Stimulated activated CD4-positive, alpha-beta T cell treated with anti-CD3 and anti-CD28 coated beads, Interleukin-2, amount 100 ng/mL, for 24 hours (primary cell): ENCODE results near the gene TMEM273.

Source experiments
- DNase-seq, 2 donors: peaks; one replicate each; pipeline ENCODE4 v3.0.0-alpha.2; 2020

TMEM273 gene

DNA sequence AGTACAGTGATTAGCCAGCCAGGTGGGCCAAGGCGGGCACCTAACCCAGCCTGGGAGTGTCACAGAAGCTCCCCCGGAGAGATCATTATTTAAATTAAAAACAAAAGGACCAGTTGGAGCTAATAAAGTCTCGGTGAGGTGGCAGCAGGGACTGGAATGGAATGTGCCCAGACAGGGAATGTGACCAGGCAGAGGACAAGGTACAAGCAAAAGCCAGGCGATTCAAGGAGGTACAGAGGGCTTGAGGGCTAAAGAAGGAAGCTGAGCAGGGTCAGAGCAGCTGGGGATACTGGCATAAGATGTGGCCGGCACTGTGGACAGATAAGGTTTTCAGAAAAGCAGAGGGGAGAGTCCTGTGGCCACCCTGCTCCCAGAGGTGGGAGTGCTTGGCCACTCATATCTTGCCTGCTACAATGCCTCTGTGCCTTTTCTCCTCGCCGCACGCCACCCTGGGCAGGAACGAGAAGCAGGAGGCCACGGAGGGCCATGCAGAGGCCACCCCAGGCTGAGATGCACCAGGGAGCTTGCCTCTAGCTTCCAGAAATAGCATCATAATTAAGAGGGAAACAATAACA lies 13.2 kb downstream of the TMEM273 start:
- DNase-seq: no peak

DNA sequence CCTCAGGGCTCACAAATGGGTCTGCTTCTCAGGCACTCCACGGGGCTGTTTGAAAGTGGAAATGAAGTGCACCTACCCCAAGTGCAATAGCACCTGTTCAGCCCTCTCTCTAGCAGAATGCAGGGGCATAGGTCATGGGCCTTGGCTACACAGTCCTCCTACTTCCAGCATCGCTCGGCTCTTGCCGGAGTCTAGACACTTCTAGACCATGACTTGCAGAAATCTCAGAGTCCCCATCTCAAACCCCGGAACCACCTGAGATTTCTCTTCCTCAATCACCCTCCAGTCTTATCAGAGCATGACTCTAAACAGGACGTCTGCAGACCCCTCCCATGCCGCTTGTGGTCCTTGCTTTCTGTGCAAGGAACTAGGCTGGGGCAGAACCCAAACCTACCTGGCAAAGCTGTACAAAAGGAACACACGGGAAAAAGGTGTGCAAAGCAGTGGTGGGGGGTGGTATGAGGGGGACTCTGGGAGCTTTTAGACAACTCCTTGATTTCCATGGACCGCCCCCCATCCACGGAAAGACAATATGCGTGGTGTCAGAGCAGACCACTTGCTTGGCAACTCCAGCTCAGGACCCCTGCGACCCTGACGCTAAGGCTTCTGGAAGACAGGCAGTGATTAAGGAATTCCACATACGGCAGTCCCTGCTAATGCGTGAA lies 13.8 kb downstream of the TMEM273 start:
- no peak for DNase-seq

DNA sequence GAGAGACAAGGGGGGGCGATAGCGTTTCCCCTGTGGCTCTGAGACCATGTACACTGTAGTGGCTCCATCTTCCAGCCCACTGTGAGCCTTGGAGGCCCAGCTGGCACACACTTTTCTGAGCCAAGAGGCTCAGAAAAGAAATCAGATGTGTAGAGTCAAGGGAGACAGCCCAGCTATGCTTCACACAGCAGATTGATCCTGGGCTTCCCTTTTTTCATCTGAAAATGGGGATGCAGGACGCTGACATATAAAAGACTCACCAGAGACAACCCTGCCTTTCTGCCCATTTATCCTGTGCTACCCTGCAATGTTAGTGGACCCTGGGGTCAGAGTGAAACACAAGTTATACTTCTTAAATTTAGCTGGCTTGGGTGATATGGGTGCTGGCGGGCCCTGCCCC lies 14.3 kb downstream of the TMEM273 start:
- DNase-seq: no peak

DNA sequence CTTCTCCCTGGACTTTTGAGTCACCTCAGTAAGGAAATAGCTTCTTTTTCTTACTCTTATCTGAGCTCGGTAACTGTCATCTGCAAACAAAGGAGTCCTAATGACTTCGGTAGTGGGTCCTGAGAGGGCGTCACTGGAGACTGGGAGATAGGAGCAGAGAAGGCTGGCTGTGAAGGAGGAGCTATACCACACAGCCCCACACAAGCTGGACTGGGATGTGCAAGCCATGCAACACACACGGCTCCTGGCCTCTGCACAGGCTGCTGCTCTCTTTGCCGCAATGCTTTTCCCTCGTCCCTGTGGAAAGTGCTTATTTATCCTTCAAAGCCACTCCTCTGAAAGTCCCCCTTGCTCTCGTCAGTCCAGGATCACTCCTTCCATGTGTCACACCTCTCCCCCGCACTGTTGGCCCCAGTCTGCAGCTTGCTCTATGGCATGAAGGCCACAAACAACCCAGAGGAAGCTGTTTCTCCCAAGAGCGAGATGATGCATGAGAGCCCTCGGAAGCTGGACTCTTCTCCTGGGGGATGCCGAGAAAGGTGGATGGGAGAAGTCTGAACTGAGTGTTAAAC lies 14.9 kb downstream of the TMEM273 start:
- no peak for DNase-seq

DNA sequence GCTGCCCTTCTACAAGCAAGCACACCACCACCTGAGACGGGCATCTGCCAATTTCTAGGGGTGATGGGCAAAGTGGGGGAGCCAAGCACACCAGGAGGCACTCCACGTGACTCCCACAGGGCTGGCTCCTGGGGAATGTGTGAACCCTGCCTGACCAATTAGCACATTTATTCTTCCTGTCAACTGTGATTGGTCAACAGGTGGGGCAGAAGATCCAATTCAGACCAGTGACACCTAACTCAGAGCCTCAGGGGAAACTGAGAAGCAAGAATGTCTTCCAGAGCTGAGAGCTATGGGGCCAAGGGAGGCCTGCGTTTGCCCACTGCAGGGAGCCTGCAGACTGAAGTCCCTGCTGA lies 15.4 kb downstream of the TMEM273 start:
- no peak for DNase-seq

DNA sequence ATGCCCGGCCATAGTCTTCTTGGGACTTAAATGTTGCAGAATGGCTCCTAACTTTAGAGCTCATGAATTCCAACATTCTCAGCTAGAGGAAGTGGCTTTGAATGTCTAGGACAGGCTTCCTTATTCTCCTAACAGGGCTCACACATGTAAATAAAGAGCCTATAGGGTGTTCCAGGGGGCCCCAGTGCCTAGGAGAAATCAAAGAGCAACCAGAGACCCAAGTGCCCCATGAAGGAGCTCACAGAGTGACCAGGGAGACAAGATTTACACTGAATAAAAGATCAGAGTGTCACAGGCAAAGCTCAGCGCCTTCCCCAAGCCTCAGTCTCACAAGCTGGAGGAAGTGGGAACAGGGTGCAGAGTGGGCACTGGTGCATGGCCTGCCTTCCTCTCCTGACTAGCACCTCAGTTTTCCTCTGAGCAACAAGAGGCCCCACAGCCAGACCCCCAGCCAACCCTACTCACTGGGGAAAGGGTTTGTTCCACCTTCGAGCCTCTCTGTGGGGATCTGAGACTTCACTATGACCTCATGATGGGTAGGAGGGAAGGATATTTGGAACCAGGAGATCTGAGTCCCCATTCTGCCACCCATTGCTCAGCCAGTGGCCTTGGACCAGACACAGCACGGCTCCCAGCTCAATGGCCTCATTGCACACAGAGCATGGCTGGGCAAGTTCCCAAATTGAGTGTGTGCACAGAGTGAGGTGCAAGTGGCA lies 16.0 kb downstream of the TMEM273 start:
- DNase-seq: no peak

DNA sequence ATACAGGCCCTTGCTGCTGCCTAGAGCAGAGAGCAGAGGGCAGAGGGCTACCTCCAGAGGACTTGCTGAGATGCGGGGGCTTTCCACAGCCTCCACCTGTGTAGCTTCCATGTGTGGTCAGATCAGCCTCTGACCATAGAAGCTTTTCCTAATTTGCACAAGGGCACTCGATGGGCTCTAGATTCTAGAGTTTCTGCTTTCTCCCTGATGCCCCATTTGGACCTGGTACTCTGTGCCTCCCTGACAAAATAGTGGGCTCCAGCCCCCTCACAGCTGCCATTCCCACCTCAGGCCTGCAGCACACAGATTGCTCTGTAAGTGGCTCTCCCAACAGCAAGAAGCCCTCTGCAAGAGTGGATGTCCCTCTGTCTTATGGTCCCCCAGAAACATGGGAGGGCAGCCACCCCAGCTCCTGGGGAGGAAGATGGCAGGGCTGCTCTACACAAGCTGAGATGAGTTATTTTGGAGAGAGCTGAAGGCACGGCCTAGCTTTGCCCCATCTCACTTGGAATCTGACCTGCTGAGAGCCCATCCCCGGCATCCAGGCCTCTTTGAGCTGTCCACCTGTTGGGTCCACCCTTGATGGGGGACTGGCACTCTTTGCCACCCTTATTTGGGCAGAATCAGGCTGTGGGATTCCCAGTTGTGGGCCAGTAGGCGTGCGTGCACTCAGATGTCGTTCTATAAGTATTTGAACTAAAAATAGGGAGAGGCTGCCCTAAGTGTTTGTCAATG lies 16.7 kb downstream of the TMEM273 start:
- no peak for DNase-seq

DNA sequence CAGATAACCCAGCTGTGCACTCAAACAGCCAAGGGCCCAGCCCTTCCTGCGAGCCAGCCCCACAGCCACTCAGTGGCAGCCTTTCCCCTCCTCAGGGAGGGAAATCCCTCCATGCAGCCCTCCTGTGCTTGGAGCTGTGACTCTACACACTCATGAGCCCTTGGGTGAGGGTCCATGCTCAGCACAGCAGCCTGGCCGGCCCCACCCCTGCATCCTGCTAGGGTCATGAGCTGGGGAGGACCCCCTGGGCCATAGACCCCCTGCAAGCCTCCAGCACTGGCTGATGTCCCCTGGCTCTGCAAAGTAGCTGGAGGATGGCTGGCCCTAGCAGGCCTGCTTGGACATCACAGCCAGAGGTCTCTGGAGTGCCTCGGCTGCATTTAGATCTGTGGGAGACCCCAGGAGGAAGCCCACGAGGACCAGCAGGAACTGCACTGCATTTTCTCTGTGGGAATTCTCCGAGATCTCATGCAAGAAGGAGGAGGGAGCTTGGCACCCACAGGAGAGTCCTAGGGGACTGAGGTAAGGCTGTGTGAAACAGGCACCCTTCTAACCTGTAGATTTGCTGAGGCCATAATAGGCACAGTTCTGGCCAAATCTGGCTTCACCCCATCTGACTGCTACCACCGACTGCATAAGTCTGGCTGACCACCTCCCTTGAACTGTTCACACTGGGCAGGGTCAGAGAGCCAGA lies 17.4 kb downstream of the TMEM273 start:
- DNase-seq: no peak

DNA sequence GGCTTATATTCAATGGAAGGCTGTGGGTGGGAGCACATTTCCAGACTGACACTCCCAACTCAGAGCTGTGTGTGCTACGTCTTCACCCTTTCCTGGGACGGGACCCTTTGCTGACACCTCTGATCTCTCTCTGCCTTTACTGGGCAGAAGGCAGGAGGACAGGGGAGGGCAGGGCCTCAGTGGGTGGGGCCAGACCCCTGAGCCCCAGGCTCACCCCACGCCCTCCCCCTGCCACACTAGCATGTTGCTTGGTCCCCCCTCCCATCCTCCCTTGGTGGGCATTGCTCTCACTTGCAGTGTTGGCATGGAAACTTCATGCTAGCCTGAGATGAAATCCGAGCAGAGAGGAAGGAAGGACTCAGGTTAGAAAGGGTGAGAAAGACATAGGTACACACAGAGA lies 18.4 kb downstream of the TMEM273 start:
- no peak for DNase-seq

DNA sequence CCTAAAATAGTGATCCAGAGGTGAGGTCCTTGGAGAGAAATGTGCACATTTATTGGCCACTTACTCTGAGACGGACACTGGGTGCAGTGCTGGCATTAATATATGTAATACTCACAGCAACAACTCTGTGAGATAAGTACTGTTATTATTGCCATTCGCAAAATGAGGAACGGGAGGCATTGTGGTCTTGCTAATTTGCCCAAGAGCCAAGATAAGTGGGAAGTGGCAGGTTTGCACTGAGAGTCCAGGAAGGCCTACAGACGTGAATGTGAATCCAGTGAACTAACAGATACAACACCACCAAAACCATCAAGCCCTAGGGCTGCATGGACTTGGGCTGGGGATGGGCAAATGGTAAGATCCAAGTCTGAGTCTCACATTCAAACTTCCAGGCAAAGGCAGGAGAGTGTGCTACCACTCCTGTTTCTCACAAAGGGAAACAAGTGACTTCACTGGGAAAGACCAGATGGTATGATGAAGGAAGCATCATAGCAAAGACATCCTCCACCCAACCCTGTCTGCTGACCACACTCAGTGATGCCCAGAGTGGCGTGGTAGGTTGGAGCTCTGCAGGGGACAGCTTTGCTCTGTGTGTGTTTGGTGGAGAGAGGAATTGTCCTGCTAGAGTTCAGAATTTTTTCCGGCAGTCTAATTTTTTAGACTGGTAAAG lies 19.2 kb downstream of the TMEM273 start:
- no peak for DNase-seq

DNA sequence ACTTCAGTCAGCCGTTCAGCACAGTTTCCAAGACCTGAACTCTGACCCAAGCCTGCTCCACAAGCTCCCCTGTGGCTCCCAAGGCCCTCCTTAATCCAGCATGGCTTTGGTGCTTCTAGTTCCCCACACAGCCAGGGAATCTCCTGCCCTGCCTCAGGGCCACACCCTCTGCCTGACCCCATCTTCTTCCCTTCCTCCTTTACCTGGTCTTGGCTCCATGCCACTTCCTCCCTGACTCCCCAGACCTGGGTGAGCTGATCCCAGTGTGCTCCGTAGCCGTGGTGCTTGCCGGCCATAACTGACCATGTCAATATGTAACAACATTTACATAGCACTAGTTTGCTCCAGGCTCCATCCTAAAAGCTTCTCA lies 20.0 kb downstream of the TMEM273 start:
- no peak for DNase-seq

DNA sequence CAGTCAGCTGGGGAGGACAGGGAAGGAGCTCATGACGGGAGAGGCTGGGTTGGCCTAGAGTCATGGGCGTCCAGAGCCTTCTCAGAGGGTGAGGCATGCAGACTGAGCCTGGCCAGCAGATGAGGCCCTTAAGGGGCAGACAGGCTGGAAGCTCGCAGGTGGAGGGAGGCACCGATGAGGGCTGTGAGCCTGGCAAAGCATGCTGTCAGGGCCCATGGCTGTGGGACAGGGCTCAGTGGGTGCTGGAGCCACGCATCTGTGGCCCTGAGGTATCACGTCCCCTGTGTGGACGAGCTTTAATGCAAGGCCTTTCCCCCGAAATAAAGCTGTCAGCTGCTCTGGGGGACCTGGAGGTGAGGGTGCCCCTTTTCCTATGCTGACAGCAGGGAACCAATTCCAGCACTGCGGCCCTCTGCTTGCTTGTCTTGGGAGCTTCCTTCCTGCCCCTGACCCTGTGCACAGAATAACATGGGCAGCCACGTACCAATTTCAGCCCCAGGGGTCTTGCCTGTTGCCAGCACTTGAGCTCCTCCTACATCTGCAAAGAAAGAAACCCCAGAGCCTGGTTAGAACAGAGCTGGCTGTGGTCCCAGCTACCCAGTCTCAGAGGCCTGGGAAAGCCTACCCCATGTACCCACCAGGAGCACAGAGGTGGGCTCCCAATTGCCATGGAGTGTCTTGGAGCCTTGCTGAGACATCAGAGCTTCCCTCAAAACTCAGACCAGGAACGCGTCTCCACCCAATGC lies 20.6 kb downstream of the TMEM273 start:
- no peak for DNase-seq

DNA sequence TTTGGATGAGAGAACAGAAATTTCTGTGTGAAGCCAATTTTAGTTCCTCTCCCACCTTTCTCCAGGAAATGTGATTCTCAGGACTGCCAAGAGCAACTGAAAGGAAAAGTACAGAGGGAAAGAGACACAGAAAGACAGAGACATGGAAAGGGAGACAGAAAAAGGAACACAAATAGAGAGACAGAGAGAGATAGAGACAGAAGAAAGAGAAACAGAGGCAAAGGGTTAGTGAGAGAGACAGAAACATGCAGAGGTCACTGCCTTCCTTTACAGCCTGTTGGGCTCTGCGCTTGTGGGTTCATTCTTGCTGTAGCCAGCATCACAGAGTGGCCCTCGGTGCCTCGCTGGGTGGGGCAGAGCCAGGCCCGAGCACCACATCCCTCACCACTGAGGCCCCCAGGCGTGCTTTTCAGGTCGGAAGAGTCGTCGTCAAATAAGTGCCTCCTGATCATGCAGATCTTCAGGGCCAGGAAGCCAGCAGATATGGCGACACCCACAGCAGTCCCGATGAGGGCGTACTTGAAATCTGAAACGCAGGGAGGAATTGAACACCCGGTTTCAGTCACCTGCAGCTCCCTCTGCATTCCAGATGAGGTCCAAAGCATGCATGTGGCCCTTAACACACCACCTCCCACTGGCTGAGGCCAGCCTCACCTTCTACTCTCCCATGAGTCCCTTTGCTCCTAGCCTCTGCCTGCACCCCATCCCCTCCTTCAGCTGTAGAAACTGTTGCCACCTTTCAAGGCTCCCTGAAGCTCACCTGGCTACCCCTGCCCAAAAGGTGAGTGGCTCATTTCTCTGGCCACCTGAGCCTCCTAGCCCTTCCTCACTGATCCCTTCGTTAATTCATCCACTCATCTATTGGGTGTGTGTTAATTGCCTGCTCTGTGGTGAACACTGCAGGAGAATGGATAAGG lies 21.4 kb downstream of the TMEM273 start:
- DNase-seq: no peak

DNA sequence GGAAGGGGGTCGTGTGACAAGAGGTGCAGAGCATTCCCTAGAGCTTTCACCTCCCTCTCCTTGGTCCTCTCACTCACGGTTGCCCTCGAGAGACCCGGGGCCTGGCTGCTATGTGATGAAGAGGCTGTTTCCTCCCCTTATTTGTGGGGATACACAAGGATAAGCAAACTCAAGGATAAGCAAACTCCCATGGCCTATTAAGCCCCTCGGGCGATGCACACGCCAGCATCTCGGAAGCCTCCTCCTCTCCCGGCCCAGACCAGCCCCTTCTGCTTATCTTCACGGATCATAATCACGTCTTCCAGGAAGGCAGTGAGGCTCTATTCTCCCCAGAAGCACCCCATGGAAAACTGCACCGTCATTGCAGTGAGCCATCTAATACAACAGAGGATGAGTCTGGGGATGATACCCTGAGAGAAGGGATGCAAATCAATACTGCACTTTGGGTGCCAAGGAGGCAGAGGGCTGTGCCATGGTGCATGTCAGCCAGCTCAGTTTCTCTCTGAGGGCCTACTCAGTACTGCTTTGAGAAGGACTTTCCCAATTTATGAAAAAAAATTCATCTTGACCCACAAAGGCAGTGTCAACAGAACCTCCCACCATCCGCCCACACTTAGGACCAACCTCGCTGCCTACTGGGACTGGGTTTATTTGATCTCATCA lies 22.2 kb downstream of the TMEM273 start:
- DNase-seq: no peak

DNA sequence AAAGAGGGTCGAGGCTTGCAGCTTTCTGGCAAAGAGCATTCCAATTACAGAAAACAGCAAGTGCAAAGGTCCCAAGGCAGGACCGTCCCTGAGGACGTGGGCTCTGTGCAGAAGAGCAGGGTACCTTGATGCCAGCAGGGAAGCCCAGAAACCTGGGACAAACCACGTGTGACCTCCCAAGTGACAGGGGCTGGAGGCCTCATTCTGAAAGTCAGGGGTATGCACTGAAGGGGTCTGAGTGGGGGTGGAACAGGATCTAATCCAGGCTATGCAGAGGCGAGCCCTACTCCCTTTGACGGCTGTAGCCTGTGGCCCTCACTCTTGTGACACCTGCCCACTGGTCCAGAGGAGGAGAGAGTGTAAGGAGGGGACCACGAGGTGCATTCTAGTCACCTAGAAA lies 22.9 kb downstream of the TMEM273 start:
- no peak for DNase-seq

DNA sequence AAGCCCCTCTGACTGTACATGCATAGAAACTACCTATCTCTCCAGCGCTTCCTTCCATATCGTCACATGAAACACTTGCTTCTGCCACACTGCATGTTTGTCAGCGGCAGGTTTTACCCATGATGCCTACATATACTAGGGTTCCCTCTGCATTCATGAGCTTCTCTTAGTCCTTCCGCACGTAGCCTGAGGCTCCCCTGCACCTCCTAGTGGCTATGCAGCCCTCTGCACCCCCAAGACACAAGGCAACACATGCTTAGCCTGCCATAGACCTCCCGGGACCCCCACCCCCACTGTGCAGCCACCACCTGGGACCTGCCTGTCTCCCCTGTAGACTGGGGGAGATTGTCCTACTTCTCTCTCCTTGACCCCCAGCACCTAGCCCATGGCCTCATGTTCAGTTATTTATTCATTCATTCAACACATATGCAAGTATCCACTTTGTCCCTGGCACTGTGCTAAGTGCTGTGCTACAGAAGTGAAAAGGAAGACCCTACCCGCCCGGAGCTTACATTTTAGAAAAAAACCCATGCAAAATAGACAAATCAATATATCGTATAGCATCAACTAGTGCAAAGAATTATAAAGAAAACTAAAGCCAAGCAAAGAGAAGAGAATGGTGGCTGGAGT lies 23.5 kb downstream of the TMEM273 start:
- DNase-seq: peak in 1 of 2 donors; percentile 39

DNA sequence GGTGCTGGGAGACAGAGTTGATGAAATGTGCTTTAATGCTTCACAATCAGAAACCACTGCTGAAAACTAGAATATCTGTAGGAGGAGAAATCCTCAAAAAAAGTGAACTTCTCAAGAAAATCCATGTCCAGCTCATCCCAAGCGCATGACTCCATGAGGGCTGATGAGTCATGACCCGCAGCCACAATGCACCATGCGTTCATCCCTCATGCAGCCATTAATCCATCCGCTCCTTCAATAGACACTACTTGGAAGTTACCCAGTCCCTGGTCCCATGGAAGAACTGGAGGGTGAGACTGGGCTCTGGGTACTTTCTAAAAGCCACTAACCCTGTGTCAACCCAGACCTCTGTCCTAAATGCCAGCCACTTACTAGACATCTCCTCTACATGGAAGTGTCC lies 24.4 kb downstream of the TMEM273 start:
- no peak for DNase-seq

DNA sequence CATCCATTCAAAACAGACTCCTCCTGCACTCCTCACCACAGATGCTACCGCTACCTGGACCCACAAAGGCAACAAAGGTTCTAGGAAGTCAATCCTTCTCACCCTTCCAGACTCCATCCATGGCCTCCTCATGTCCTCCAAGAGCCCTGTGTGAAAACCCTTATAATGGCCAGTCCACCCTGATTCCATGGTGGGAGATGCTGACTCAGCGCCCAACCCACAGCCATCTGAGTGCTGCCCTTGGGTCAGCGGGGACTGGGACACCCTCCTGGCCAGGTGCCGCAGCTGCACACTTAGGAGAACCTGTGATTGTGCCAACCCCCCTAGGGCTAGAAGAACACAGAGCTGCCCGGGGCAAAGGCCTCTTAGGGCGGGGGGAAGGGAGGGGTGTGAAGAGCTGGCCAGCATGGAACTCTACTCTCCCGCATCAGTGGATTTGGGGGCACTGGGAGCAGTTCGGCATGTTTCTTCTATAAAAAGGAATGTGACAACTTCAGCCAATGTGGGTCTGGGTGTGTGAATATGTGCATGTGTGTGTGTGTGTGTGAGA lies 25.4 kb downstream of the TMEM273 start:
- DNase-seq: no peak

DNA sequence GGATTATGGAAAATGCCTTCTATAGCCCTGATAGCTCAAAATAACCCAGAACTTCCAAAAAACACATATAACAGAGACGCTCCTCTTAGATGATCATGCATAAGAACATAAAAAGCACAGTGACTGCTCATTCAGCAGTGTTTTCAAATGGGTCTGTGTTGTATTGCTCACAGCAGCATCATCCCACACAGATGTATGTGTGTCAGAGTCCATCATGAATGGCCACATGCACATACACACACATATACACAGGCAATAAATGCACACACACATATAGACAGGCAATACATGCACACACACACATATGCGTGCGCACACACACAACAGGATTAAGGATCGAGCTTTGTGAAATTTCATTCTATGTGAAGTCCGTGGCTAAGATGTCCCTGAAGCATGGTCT lies 26.1 kb downstream of the TMEM273 start:
- DNase-seq: no peak
